Cardiac fibroblast (primary cell): ENCODE results near the gene MICAL3.

ENCODE experiments used
- DNase-seq, 2 donors: peaks; one replicate each; pipeline versions ENCODE4 v3.0.0 to v3.0.0-alpha.2; 2010; ENCODE audit warnings: low read depth in 2 of 2
- H3K4me3 ChIP-seq, 2 donors: replicated peaks in 1 of 2; 1 replicate in 1 of 2; 2 replicates in 1 of 2; pipeline ENCODE4 v1.5.1; 2011; ENCODE audit warnings: low read depth in 2 of 2, low read length in 2 of 2, mild to moderate bottlenecking in 2 of 2, moderate library complexity in 1 of 2
- CTCF ChIP-seq: IDR thresholded peaks from one replicate; pipeline ENCODE4 v1.5.1; 2011; ENCODE audit warnings: low read depth, mild to moderate bottlenecking, low read length, inconsistent platforms

Gene MICAL3

GRCh38 chr22:17911887-17912286 lies 112.5 kb downstream of the MICAL3 start:
- H3K4me3 ChIP-seq, result no peak overlapping the region
- no peak for TF ChIP-seq CTCF
- no peak for DNase-seq

DNA sequence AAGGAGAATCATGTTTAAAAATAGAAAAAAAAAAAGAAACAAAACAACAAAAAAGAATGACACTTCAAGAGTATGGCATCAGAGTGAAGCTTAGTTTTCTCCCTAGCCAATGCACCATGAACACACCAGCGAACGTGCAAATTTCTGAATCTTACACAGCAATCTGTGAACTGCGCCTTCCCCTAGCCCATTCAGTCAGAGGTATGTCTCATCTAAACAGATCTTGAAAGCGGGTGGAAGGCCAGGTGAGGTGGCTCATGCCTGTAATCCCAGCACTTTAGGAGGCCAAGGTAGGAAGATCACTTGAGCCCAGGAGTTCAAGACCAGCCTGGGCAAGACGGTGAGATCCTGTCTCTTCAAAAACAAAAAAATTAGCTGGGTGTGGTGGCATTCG lies 113.1 kb downstream of the MICAL3 start:
- TF ChIP-seq CTCF, result no peak
- no peak overlapping the region for H3K4me3 ChIP-seq
- no peak for DNase-seq

- TF ChIP-seq CTCF, result peak; percentile 27
- DNase-seq, result peak; percentile 87 to 91
- H3K4me3 ChIP-seq, result no peak overlapping the region
These were observed 113.6 kb downstream of the MICAL3 start for GRCh38 chr22:17910561-17911311.

DNA sequence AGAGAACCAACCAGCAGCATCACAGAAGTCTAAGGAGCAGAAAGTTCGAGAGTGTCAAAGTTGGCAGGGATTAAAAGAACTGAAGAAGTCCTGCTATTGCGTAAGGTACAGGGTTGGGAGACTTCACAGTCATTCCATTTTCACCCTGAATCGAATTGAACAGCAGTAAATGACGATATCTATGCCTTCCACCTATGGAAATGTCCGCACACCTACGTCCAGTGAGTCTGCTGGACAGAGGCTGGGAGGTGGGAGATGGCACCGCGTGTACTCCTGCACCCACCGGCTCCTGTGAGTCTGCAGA lies 116.7 kb downstream of the MICAL3 start:
- no peak overlapping the region for H3K4me3 ChIP-seq
- no peak for TF ChIP-seq CTCF
- no peak for DNase-seq

DNA sequence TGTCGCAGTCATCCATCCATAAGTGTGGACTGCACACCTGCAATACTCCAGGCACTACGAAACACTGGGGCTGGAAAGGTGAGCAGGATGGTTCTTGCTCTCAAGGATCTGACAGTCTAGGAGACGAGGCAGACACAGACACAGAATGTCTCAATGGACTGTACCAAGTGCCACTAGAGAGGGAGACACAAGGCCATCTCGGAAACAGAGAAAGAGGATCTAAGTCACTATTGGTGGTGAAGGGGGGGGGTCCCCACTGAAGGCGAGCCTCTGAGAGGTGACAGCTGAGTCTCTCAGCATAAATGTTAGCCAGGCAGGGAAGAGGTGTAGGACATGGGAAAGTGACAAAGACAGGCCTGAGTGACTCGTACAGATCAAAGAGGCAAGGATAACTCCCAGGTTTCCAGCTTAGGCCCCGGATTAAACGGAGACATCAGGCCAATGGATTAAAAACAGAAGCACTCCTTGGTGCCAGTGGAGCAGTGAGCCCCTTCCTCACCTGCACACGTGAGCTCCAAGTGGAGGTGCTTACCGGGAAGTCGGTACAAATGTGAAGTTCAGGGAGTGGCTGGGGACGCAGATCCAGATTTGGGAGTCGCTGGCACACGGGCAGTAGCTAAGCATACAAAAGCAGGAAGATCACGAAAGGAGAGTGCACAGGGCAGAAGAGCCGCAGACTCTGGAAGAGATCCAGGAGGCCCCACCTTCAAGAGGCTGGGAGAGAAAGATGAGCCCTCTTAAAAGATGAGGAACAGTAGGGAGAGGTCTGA lies 117.2 kb downstream of the MICAL3 start:
- TF ChIP-seq CTCF, result no peak
- no peak overlapping the region for H3K4me3 ChIP-seq

DNA sequence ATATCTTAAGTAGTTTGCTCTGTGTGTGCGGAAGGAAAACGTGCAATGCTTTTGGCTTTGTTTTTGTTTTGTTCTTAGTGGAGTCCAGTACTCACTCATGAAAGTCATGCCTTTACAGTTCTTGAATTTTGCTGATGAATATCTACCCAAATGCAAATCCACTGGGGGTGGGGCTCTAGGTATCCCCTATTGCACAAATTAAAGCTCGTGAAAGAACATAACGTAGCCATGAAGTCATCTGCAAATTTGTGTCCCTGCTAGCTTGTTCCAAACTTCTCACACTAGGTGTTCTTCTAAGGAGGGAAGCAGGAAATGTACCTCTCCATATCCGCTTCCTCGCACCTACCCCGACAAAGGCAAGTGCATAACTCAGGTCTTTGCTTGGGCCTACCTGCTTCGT lies 118.9 kb downstream of the MICAL3 start:
- H3K4me3 ChIP-seq, result no peak overlapping the region
- no peak for DNase-seq
- TF ChIP-seq CTCF, result no peak

More for the DNA sequence above, 117.2 kb downstream of the MICAL3 start:
- DNase-seq, result no peak
